Measurements from ENCODE around the gene ECM1.

GRCh38 chr1:150472601-150473200, 35.2 kb upstream of the ECM1 start:
- no peak for TF ChIP-seq POLR2A (IDR thresholded peaks at IDR 0.05)
- TF ChIP-seq, protein P1, sequence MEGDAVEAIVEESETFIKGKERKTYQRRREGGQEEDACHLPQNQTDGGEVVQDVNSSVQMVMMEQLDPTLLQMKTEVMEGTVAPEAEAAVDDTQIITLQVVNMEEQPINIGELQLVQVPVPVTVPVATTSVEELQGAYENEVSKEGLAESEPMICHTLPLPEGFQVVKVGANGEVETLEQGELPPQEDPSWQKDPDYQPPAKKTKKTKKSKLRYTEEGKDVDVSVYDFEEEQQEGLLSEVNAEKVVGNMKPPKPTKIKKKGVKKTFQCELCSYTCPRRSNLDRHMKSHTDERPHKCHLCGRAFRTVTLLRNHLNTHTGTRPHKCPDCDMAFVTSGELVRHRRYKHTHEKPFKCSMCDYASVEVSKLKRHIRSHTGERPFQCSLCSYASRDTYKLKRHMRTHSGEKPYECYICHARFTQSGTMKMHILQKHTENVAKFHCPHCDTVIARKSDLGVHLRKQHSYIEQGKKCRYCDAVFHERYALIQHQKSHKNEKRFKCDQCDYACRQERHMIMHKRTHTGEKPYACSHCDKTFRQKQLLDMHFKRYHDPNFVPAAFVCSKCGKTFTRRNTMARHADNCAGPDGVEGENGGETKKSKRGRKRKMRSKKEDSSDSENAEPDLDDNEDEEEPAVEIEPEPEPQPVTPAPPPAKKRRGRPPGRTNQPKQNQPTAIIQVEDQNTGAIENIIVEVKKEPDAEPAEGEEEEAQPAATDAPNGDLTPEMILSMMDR (IDR thresholded peaks at IDR 0.05), result no peak

Data from right lobe of liver (tissue), 4 donors.